ENCODE data around the gene TECPR2.
"Not testable (repeated sequence)": the region's sequence is repeated elsewhere in the genome, so short reads cannot be mapped to it uniquely, and the experiment has no call there.

The TECPR2 gene

GRCh38 chr14:102538602-102539543 is 176.1 kb downstream of the TECPR2 start:
- no peak for DNase-seq

GRCh38 chr14:102539544-102540314 is 177.0 kb downstream of the TECPR2 start:
- DNase-seq: peak; percentile 90

GRCh38 chr14:102540315-102541028 is 177.7 kb downstream of the TECPR2 start:
- DNase-seq: peak; percentile 51

GRCh38 chr14:102541029-102541491 is 178.3 kb downstream of the TECPR2 start:
- DNase-seq: not testable (repeated sequence)

- no peak for DNase-seq
Measured at GRCh38 chr14:102541771-102542170, 179.0 kb downstream of the TECPR2 start.

- DNase-seq: no peak
Measured at GRCh38 chr14:102544046-102544746, 181.5 kb downstream of the TECPR2 start.

GRCh38 chr14:102544747-102545460 is 182.2 kb downstream of the TECPR2 start:
- DNase-seq: no peak

- peak; percentile 65 for DNase-seq
Measured at GRCh38 chr14:102545461-102546265, 182.9 kb downstream of the TECPR2 start.

GRCh38 chr14:102548616-102549240 is 186.0 kb downstream of the TECPR2 start:
- no peak for DNase-seq

GRCh38 chr14:102550927-102551401 is 188.2 kb downstream of the TECPR2 start:
- DNase-seq: not testable (repeated sequence)

Data from fibroblast of skin of right biceps (primary cell).